ENCODE data around the gene ZNF524.

Gene ZNF524

DNA sequence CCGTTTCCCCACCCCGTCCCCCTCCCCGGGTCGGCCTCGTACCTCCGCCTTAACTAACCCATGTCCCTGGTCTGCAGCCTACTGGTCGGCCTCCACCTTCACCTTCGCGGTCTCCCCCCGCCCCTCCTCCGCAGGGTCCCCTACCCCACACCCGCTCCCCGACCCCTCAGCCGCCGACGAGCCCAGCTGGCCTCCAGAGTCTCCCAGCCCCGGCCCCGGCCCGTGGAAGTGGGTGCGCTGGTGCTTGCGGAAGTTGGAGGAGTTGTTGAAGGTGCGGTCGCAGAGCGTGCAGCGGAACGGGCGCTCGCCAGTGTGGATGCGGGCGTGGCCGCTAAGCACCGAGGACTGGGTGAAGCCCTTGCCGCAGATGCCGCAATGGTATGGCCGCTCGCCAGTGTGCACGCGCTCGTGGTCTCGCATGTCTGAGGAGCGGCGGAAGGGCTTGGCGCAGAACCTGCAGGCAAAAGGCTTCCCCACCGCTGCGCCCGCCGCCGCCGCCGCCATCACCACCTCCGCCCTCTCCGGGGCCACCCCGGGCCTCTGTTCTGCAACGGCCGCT lies 21.7 kb downstream of the ZNF524 start:
- no peak for DNase-seq

DNA sequence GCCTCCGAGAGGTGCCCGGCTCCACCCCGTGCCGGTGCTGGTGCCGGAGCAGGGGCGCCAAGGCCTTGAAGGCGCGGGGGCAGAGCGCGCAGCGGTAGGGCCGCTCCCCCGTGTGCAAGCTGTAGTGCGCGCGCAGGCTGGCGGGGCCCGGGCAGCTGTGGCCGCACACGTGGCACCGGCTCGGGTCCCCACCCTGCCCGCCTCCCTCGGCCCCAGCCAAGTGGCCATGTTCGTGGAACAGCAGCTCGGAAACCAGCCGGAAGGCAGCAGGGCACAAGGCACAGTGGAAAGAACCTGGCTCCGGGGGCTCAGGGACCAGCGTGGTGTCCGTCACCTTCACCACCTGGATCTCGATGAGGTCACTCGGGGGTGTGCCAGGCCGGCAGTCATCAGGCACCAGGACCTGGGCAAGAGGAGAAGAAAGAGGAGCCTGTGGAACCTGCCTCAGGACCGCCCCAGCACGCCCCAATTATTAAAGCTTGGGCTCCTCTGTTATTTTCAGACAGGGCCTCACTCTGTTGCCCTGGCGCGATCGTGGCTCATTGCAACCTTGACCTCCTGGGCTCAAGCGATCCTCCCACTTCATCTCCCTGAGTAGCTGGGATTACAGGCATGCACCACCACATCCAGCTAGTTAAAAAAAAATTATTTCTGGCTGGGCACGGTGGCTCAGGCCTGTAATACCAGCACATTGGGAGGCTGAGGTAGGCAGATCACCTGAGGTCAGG lies 22.3 kb downstream of the ZNF524 start:
- no peak for DNase-seq

DNA sequence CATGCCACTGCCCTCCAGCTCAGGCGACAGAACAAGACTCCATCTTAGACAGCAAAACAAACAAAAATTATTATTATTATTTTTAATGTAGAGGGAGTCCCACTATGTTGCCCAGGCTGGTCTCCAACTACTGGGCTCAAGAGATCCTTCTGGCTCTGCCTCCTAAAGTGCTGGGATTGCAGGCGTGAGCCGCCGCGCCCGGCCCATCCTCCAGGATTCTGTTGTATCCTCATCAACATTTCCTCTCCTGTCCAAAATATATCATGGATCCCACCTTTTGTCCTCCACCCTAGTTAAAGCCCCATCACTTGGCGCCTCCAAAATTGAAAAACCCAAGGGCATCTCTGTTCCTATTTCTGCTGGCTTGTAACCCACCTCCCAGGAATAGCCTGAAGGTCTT lies 23.0 kb downstream of the ZNF524 start:
- no peak for DNase-seq

DNA sequence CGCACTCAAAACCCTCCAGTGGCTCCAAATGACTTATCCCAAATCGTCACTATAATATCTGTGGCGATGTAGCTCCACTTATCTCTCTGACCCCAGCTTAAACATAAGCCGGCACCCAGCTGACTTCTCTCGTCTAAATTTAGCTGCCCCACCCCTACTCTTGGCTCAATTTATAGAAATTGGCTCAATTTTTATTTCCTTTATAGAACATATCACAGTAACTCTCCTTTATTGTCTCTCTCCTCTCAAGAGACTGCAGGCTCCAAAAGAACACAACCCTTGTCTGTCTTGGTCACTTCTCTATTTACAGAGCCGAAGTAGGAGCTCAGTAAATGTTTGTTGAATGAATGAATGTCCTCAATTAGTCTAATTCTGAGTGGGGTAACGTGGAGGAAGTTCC lies 23.5 kb downstream of the ZNF524 start:
- DNase-seq = no peak

DNA sequence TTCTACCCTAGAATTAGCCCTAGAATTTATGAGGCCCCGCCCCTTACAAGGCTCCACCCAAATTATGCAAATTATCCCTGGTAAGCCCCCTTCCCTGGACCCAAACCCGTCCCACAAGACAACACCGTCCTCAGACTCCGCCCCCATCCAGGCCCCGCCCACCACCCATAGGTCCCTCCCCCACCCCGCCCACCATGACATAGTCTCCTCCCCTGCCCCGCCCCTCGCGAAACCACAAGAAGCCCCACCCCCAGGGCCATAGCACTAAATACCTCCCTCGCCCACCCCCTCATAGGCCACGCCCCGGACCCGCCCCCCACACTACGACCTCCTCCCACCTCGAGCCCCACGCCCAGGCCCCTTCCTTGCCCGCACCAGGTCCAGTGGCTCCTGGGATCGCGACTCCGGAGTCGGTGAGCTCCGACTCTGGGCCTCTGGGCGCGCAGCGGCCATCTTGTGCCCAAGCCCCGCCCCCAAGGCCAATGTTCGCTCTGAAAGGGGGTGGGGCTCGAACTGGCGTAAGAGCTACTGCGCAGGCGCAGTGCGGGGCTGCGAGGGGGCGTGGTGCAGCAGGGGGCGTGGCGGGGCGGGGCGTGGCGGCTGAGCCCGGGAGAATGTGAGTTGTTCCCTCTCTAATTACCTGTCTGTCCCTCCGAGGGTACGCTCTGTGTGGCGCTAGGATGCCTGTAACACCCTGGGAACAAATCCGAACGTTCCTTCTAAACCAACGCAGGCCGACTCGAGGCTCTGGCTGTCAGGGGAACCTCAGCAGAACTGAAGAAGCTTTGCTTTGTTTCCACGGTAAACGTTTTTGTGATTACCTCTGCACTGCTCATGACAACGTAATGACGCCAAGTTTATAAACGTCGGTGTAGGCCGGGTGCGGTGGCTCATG lies 24.3 kb downstream of the ZNF524 start, which contains the start of gene ZNF784:
Gene ZNF784, minus strand, starts transcription at position 458 of the 895 bp plus-strand sequence. Its CDS starts 5 bp downstream, at position 453.
- DNase-seq = peak; percentile 96 to 99 (median 99)

DNA sequence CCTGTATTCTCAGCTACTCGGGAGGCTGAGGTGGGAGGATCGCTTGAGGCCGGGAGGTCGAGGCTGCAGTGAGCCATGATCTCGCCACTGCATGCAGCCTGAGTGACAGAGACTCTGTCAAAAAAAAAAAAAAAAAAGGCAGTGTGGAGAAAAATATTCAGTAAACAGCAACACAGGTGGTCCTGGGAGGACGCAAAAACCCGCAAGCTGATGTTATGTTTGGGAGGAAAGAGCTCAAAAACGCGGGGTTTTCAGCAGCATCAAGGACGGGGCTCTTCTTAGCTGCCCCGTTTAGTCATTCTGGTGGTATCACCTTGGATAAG lies 24.9 kb downstream of the ZNF524 start:
- DNase-seq = no peak

DNA sequence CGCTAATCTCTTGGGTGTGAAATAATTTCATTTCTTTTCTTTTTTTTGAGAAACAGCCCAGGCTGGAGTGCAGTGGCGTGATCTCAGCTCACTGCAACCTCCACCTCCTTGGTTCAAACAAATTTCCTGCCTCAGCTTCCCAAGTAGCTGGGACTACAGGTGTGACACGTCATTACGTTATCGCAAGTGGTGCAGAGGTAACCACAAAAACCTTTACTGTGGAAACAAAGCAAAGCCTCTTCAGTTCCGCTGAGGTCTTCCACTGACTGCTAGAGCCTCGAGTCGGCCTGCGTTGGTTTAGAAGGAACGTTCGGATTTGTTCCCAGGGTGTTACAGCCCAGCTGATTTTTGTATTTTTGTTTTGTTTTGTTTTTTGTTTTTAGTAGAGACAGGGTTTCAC lies 26.3 kb downstream of the ZNF524 start:
- no peak for DNase-seq

DNA sequence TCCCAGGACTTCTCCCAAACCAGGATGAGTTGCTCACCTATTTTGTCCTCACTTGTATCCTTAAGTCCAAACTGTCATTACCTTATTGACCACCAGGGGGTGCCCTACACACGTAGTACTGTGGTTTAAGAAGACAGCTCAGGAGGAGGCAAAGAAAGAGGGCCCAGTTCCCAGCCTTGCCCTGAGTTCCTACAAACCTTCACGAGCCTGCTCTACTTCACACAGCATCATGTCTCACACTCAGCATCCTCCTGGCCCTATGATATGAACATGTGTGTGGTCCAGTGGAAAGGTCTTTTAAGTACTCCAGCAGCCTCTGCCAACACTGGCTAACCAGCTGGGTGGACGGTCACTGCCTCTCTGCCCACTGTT lies 32.4 kb downstream of the ZNF524 start:
- DNase-seq = peak; percentile 96 to 97 (median 97)

DNA sequence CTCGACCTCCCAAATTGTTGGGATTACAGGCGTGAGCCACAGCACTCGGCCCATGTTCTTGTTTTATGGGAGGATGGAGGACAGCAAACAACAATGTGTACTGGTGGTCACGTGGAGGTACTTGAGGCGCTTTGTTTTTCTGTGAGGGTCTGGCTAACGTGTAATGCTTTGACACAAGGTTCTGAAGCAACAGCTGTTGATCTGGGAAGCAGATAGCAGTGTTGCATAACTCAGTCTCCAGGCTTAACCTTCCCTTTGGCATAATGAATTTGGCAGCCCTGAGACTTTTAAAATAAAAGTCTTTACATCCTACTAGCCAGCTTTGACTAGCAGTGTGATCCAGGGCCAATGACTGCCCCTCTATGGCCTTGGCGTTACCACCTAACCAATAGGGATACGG lies 33.8 kb downstream of the ZNF524 start:
- DNase-seq = no peak

DNA sequence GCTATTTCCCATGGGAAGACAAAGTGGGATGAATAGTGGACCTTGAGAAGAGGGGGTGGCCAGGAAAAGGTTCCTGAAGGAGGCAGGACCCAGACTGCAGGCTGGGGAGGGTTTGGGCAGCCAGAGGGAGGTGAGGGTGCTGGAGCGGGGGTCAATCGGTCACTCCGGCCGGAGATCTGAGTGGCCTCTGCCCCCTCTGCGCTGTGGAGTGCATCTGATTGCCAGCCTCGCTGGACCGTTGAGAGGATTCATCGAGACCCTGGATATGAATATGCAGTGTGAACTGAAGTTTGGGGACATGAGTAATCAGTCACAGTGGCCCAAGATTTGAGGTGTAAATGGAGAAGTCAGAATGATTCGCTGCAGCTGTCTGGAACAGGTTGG lies 35.2 kb downstream of the ZNF524 start:
- peak in 1 of 3 donors; percentile 14 for DNase-seq

DNA sequence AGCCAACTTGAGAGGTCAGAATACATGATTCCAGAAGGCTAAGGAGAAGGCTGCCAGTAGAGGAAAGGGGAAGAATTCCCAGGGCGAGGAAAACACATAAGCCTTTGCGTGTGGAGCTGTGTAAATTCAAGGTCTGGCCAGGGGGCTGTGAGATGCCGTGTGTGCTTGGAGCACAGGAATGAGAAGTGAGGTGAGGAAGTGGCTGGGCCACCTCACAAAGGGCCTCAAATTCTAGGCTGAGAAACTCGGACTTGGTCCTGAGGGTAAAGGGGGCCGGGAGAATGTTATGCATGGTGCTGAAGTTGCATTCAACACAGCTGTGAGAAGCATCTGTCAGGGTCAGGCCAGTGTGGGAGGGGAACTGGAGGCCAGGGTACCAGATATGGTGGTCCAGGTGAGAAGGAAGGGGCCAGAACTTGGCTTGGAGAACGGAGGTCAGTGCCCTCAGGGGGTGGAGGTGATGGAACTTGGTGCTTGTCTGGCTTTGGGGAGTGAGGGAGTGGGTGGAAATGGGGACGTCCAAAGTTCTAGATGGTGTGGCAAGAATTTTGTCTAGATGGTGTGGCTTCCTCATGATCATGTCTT lies 35.9 kb downstream of the ZNF524 start:
- peak in 1 of 3 donors; percentile 16 for DNase-seq

DNA sequence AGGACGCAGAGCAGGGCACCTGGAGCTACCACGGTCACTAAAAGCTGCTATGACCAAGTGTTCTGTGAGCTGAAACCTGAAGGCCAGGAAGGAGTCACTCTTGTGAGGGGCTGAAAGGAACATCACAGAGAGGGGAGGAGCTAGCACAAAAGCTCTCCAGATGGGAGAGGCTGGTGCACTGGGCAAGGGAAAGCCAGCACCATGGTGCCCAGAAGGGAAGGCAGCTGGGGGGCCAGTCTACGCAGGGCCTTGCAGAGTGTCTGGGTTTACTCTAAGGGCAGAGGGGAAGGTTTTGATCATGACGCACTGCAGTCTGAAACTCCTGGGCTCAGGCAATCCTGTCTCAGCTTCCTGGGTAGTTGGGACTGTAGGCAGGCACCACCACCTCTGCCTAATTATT lies 36.6 kb downstream of the ZNF524 start:
- no peak for DNase-seq

DNA sequence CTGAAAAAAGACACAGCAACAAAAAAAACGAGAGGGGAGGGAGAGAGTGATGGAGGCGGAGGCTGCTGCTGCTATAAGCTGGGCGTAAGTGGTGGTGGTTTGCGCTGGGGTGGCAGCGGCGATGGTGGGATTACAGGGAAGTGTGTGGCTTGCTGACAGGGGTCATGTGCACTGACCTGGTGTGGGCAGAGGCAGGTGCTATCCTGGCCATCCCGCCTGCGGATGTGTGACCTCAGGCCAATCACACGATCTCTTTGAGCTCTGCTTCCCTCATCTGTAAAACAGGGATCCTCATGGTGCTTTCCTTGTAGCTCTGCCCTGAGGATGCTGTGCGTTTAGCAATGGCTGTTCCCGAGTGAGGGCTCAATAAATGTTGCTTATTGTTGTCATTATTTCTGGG lies 37.4 kb downstream of the ZNF524 start:
- no peak for DNase-seq

DNA sequence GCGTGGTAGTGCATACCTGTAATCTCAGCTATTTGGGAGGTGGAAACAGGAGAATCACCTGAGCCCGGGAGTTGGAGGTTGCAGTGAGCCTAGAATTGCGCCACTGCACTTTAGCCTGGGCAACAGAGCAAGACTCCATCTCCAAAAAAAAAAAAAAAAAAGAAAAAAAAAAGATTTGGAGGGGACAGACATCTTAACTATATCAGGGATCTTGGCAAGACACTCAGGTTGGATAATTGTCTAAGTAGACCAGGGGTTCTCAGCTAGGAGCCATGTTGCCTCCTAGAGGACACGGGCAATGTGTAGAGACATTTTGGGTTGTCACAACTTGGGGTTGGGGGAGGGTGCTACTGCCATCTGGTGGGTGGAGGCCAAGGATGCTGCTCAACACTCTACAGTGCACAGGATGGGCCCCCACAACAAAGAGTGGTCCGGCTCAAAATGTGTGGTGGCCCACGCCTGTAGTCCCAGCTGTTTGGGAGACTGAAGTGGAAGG lies 38.8 kb downstream of the ZNF524 start:
- peak; percentile 65 to 71 (median 68) for DNase-seq

DNA sequence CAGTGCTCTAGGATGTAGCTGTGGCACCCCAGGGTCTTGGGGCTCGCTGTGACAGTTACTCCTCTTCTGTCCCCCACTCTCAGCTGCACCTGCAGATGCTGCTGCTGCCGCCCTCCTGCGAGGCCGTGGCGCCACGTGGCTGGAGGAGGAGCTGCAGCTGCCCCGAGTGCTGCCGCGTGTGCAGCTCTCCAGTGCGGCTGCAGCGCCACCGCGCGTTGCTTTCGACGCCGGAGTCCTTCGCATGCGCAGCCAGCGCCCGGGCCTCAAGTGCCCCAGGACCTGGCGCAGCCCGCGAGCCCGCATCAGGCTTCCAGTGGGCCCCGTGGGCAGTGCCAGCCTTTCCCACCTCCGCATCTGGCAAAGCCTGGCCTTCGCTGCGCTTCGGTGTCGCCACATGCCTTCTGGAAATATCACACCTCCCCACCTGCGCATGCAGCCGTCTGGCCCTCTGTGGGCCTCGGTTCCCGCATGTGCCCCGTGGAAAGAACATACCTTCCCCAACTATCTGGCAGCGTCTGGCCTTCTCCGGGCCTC lies 40.0 kb downstream of the ZNF524 start:
- peak; percentile 56 to 78 (median 70) for DNase-seq

DNA sequence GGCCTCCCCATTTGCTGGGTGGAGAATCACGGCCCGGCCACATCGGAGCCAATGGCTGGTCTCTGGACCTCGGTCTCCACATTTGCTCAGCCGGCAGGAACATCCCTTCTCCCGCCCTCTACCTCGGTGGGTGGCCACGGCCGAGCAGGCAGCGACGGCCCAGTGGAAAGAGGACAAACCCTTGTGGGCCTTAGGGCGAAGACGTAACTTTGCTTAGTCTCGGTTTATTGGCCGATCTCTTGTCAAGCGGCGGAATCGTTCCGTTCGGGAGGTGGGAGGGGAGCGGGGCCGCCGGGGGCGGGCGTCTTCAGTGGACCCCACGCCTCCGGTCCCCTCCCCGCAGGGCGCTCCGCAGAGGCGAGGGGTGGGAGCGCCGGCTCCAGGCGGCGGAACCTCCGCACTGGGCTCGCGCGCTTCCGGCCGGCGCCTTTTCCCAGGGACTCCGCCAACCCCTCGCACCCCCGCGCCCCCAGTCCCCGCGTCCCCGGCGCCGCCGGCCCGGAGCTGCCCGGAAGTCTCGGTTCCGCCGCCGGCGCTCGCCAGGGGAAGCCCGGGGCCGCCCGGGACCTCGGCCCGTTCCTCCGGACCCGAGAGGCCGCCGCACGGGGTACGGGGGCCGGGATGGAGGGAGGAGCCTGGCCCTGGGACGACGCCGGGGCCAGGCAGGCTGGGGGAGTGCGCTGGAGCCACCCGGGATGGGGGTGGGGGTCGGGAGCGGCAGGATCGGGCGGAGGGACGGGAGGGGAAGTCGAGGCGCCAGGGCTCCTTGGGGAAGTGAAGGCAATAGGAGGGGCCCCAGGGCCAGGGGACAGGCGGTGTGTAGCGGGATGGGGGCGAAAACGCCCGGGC lies 40.7 kb downstream of the ZNF524 start, which contains the start of gene ZNF580:
Gene ZNF580, plus strand, starts transcription at position 426 of the 849 bp plus-strand sequence. CDS start 1,507 bp downstream, outside the sequence.
- peak; percentile 56 to 86 (median 66) for DNase-seq

DNA sequence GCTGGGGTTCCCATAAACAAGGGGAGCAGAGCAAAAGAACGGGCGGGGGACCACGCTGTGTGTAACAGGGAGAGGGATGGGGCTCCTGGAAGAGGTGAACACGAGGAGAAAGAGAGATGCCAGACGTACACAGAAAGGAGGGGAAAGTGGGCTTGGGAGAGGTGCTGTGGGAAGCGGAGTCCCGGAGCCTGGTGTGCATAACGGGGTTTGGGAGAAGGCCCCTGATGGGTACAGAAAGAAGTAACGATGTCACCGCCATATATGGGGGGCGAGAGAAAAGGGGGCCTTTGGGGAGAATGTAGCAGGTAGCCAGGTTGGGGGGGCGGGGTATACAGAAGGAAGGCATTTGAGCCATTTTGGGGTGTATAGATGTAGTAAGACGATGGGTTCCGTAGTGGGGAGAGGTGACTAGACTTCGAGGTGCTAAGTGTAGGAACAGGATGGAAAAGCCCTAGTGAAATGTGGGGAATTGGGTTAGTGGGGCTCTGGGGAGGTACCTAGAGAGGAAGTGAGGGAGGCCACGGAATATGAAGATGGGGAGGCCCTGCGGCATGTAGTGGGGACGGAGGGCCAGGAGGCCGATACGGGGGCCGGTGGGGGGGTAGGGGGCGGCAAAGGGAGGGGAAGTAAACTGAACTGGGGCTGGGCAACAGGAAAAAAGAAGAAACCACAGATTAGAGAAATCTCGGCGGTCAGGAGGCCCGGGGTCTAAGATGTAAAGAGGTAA lies 41.5 kb downstream of the ZNF524 start:
- DNase-seq = peak in 1 of 3 donors; percentile 26

DNA sequence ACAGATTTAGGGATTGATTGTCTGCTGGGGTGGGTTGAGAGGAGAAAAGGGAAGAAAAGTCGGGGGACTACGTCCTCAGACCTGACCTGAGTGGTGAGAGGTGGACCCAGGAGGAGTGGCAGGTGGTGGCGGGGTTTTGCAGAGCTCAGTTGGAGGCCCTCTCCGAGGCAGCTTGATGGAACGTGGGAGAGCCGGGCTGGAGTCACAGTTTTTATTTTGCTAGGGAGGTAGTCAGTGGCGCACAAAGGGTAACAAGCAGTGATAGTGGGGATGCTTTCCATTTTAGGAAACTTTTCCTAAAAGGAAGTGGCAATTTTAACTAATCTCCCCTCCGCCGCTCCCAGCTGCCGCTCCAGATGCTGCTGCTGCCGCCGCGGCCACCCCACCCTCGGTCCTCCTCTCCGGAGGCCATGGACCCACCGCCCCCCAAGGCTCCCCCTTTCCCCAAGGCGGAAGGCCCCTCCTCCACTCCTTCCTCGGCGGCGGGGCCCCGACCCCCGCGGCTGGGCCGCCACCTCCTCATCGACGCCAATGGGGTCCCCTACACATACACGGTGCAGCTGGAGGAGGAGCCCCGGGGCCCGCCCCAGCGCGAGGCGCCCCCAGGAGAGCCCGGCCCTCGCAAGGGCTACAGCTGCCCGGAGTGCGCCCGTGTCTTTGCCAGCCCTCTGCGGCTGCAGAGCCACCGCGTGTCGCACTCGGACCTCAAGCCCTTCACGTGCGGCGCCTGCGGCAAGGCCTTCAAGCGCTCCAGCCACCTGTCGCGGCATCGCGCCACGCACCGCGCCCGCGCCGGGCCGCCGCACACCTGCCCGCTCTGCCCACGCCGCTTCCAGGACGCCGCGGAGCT lies 42.3 kb downstream of the ZNF524 start:
- DNase-seq = peak in 1 of 3 donors; percentile 19

DNA sequence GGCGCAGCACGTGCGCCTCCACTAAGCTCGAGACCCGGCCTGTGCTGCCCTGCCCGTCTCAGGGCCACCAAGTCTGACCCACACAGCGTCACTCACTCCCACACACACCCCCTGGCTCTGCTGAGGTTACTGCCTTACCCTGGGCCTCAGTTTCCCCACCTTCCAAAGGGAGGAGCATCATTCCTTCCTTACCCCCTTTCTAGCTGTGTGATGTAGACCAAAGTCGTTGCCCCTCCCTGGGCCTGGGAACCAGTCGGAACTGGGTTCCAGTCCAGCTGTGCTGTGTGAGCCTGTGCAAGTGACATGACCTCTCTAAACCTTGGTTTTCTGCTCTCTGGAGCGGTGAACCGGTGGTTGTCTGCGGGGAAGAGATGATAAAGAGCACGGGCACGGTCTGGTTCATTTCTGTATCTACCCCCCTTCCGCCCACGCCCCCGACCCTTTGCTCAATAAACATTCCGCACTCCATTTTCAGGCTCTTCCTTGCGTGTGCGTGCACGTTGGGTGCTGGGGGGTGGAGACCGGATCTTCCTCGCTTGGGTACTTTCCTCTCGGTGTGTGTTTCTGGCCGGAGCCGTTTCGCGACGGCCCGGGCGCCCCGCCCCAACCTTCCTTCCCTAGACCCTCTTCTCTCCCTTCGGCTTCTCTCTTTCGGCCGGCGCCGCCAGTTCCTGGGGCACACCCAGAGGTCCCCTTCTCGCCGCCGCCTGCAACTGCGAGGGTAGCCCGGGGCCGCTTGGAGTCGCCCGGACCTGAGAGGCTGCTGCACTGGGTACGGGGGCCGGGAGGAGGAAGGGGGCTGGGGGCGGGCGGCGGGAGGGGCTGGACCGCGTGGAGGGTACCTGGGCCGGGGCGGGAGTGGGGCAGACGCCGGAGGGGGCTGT lies 43.2 kb downstream of the ZNF524 start, which contains the start of gene ZNF581:
Gene ZNF581, plus strand, starts transcription at position 647 of the 884 bp plus-strand sequence. CDS start 923 bp downstream, outside the sequence.
- DNase-seq = peak; percentile 69 to 88 (median 81)

All from suppressor macrophage treated with lipopolysaccharide for 1 hour (primary cell).